Tibial nerve (tissue), 4 donors: ENCODE results near the gene C17orf67. TPM values are rescaled to one million over a fixed set of nuclear protein-coding genes. Genes with fewer than 3 reads are reported as not detected.

Source experiments
- DNase-seq, 2 donors: peaks; one replicate each; pipeline ENCODE4 v3.0.0-alpha.2; 2019; ENCODE audit warnings: low spot score in 2 of 2
- H3K27ac ChIP-seq, 4 donors: fragments of 200-600 bp; sonication (generic) in 3 of 4; one replicate each; pipeline ENCODE4 v1.5.1; 2017 to 2019; ENCODE audit warnings: mild to moderate bottlenecking in 1 of 4
- H3K27me3 ChIP-seq, 2 donors: fragments of 200-600 bp; sonication (generic) in 1 of 2; one replicate each; pipeline versions ENCODE4 v1.5.1 to v1.6.0; 2017 to 2019
- H3K36me3 ChIP-seq, 3 donors: fragments of 200-600 bp; sonication (generic); one replicate each; pipeline ENCODE4 v1.5.1; 2018 to 2019
- H3K4me1 ChIP-seq, 4 donors: fragments of 200-600 bp; sonication (generic) in 3 of 4; one replicate each; pipeline ENCODE4 v1.5.1; 2017 to 2019
- H3K4me3 ChIP-seq, 4 donors: fragments of 200-600 bp; sonication (generic) in 3 of 4; one replicate each; pipeline ENCODE4 v1.5.1; 2017 to 2019; ENCODE audit warnings: mild to moderate bottlenecking in 1 of 4, moderate library complexity in 1 of 4
- H3K9me3 ChIP-seq, 4 donors: fragments of 200-600 bp; sonication (generic) in 3 of 4; one replicate each; pipeline ENCODE4 v1.5.1; 2017 to 2019
- CTCF ChIP-seq, 5 experiments: fragments of 200-600 bp in 3 of 5; fragments of 450-650 bp in 2 of 5; sonication (generic) in 3 of 5; IDR thresholded peaks; one replicate each; pipeline ENCODE4 v1.5.1; 2016 to 2019; ENCODE audit warnings: antibody characterized with exemption in 5 of 5, mild to moderate bottlenecking in 3 of 5, moderate library complexity in 2 of 5
- EP300 ChIP-seq, 2 donors: sonication (generic); formaldehyde crosslinking; IDR thresholded peaks; one replicate each; pipeline ENCODE4 v1.6.1; 2017; ENCODE audit warnings: antibody characterized with exemption in 2 of 2, mild to moderate bottlenecking in 1 of 2
- POLR2A ChIP-seq, 2 donors: fragments of 450-650 bp; IDR thresholded peaks; one replicate each; pipeline ENCODE4 v1.6.1; 2017; ENCODE audit warnings: antibody characterized with exemption in 2 of 2, mild to moderate bottlenecking in 2 of 2, moderate library complexity in 2 of 2
- WGBS, 2 donors: methylation state at CpG; one replicate each; pipeline ENCODE4 v1.1.5; 2018; 5-methylcytosine and 5-hydroxymethylcytosine counted together
- total RNA-seq, 4 donors: library from RNA; depleted of rRNA; stranded (reverse); fragments of >200 nt; gene quantifications; one replicate each; pipeline ENCODE4 v1.1.0, GENCODE V29; 2016

Gene C17orf67
- total RNA-seq, 4 donors from 2014 or later, result 2.4 to 4.5 (median 3.1) TPM

- Histone ChIP-seq H3K27ac (no peak overlapping the region), H3K4me1 (peaks cover 0 to 38% (median 24%) of the 10 kb centered on the region in 4 donors), H3K36me3 (peaks cover 0 to 28% (median 0%) of the 10 kb centered on the region in 3 donors), H3K9me3 (no peaks in the 10 kb centered on the region), H3K27me3 (no peaks in the 10 kb centered on the region), H3K4me3 (no peak overlapping the region)
- 94 to 96% methylated on average over 16 of the region's 16 CpGs for WGBS, 2 donors
- no peak for DNase-seq
- TF ChIP-seq EP300 (IDR thresholded peaks at IDR 0.05), result no peak
- TF ChIP-seq POLR2A (IDR thresholded peaks at IDR 0.05), result no peak
- no peak for TF ChIP-seq CTCF (IDR thresholded peaks at IDR 0.05)
Measured at GRCh38 chr17:56831369-56832095, 2.2 kb downstream of the C17orf67 start.

GRCh38 chr17:56830726-56831368 lies 2.9 kb downstream of the C17orf67 start:
- H3K27me3 ChIP-seq, result no peaks in the 10 kb centered on the region
- H3K27ac ChIP-seq, result no peak overlapping the region
- TF ChIP-seq EP300 (IDR thresholded peaks at IDR 0.05) (no peak), POLR2A (IDR thresholded peaks at IDR 0.05) (no peak), CTCF (IDR thresholded peaks at IDR 0.05) (no peak)
- DNase-seq, result no peak
- no peak overlapping the region for H3K4me3 ChIP-seq
- peaks cover 0 to 32% (median 21%) of the 10 kb centered on the region in 4 donors for H3K4me1 ChIP-seq
- H3K36me3 ChIP-seq, result peaks cover 0 to 28% (median 0%) of the 10 kb centered on the region in 3 donors
- H3K9me3 ChIP-seq, result no peaks in the 10 kb centered on the region
- 80 to 86% methylated on average over 7 of the region's 7 CpGs for WGBS, 2 donors

- Histone ChIP-seq H3K27me3 (no peaks in the 10 kb centered on the region), H3K4me3 (no peak overlapping the region), H3K4me1 (peaks cover 0 to 7% (median 0%) of the 10 kb centered on the region in 4 donors), H3K36me3 (peaks cover 0 to 34% (median 0%) of the 10 kb centered on the region in 3 donors), H3K27ac (no peak overlapping the region), H3K9me3 (no peaks in the 10 kb centered on the region)
- WGBS, 2 donors, result 94 to 96% methylated on average over 4 of the region's 4 CpGs
- no peak for DNase-seq
- no peak for TF ChIP-seq CTCF (IDR thresholded peaks at IDR 0.05)
- no peak for TF ChIP-seq EP300 (IDR thresholded peaks at IDR 0.05)
- TF ChIP-seq POLR2A (IDR thresholded peaks at IDR 0.05), result no peak
Measured at GRCh38 chr17:56826611-56827414, 6.9 kb downstream of the C17orf67 start.

- Histone ChIP-seq H3K4me3 (no peak overlapping the region), H3K36me3 (peaks cover 0 to 20% (median 0%) of the 10 kb centered on the region in 3 donors), H3K27me3 (no peaks in the 10 kb centered on the region), H3K27ac (peak overlapping the region in 1 of 4 donors; percentile 13), H3K9me3 (no peaks in the 10 kb centered on the region), H3K4me1 (peaks cover 0 to 5% (median 0%) of the 10 kb centered on the region in 4 donors)
- 94 to 97% methylated on average over 1 of the region's 1 CpG for WGBS, 2 donors
- DNase-seq, result no peak
- TF ChIP-seq POLR2A (IDR thresholded peaks at IDR 0.05), result no peak
- TF ChIP-seq CTCF (IDR thresholded peaks at IDR 0.05), result no peak
- TF ChIP-seq EP300 (IDR thresholded peaks at IDR 0.05), result no peak
Measured at GRCh38 chr17:56824503-56824902, 9.2 kb downstream of the C17orf67 start.
